Measurements from ENCODE around the gene ASB13. TPM values are rescaled to one million over a fixed set of nuclear protein-coding genes. Genes with fewer than 3 reads are reported as not detected.
"Not testable (repeated sequence)": the region's sequence is repeated elsewhere in the genome, so short reads cannot be mapped to it uniquely, and the experiment has no call there.

ASB13 gene
- total RNA-seq, 2 experiments from 2014 or later = 9.0 to 10.1 TPM

DNA sequence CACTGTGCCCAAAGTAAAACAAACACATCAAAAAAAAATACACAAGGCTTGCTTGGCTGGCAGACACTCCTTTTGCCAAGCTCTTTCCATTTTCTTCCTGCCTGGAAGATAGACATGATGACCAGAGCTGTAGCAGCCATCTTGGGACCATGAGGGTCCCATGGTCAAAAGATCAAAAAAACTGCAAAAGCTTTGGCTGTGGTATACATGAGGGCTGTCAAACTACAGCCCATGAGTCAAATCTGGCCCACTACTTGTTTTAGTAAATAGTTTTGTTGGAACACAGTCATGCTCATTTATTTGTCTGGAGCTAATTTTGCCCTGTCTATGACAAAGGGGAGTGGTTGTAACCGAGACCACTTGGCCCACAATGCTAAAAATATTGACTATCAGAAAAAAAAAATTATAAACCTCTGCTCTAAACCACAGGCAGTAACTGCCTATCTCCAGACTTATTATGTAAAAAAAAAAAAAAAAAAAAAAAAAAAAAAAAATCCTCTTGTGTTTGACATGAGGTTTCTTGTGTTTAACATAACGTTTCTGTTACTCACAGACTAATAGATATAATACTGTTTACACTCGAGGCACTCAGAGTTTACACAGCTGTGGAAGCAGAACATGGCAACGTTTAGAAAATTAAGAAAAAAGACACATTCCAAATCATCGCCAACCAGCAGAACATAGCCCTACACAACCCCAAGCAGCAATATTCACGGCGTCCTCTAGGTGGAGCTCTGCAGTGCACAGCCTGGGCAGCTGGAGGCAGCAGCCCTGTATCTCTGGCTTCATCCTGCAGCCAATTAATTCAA is 36.9 kb downstream of the ASB13 start:
- ChIA-PET POLR2A (interaction anchor here (0.5 to 0.6 kb wide), 3 partner anchors 141 to 773 kb away, joined by 6 to 10 read pairs (median 6); no protein-coding TSS in a partner anchor), CTCF (interaction anchor here (0.6 to 1.8 kb wide), 9 partner anchors 23 to 244 kb away, joined by 3 to 8 read pairs (median 3); no protein-coding TSS in a partner anchor)

DNA sequence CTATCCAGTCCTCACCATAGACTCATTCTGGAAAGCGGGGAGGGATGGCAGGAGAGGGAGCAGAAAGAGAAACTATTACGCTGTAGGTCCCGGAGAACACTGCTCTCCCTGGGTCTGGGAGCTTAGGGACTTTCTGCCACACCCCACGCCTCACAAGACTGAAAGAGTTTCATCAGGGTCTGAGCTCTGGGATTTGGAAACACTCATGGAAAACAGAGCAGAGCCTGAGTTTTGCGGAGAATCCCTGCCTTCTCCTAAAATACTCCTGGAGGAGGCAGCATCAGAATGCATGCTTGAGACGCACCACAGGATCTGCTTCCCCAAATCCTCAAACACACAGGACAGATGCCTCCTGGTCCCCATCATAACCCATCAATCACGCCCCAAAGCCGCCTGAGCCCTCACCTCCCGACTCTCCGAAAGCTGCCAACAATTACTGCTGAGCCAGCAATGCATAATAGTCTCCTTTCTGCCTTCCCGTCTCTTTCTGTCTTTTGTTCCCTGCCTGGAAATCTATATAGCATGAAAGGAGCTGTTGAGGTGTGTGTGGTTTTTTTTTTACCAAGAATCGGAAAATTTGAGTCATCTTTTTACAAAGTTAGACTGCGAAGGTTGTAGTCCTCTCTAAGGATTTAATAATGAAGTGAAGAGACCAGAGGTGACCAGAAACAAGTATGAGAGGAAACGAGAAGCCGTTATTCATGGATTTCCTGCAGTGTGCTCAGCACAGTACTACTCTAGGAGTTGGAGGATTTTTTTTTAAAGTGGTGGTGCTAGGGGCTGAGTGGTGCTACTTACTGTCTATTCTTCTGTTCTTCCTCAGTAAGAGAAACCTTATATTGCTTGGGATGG is 37.7 kb downstream of the ASB13 start:
- ChIA-PET CTCF (interaction anchor here (1.3 to 1.8 kb wide), 4 partner anchors 81 to 194 kb away, joined by 3 to 8 read pairs (median 4); no protein-coding TSS in a partner anchor), POLR2A (interaction anchor here (0.6 kb wide), 1 partner anchor 216 kb away, joined by 6 read pairs; no protein-coding TSS in a partner anchor)

DNA sequence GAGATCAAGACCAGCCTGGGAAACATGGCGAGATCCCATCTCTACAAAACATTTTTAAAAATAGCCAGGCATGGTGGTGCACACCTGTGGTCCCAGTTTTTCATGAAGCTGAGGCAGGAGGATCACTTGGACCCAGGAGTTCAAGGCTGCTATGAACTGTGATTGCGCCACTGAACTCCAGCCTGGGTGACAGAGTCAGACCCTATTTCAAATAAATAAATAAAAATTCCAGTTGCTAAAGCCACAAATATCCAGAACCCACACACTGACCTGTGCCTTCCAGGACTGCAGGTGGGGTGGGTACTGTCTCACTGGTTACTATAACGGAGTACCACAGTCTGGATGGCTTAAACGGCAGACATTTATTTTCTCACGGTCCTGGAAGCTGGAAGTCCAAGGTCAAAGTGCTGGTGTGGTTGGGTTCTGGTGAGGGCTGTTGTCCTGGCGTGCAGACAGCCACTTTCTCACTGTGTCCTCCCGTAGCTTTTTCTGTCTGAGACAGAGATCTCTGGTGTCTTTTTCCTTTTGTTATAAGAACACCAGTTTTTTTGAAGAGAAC is 38.8 kb downstream of the ASB13 start:
- CTCF ChIA-PET = no interaction called here
- POLR2A ChIA-PET = no interaction called here

DNA sequence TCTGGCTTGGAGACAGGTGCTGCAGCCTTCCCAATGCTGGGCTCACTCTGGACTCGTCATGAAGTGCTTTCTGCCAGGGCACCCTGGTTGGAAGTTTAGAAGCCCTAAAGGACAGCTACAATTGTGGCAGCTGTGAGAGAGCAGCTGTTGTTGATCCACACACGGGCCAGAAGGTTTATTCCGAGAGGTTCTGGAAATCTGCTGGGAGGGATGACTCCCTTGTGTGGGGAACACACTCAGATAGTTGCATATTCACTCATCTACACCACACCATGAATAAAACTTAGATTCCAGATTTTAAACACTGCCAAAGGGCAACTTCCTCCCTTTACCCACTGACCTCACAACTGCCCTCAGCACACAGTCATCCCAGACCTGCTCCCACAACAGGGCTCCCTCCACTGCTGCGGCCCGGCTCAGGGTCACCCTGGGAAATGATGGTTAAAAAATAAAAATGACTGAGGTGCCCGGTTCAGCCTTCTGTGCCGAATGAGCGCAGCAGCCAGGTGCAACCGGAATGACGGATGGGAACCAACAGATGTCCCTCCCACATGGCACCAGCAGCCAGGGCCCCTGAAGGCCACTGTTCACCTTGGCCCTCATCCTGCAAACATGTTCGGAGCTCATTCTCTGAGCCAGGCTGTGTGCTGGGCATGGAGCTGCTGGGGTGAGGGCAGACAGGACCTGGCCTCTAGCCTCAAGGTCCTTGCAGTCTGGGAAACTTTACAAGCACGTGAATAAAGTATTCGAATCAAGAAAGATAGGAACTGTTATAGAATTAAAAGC is 40.2 kb downstream of the ASB13 start:
- CTCF ChIA-PET = interaction anchor here (5.9 kb wide), 1 partner anchor 183 kb away, joined by 57 read pairs; no protein-coding TSS in a partner anchor
- POLR2A ChIA-PET = no interaction called here

DNA sequence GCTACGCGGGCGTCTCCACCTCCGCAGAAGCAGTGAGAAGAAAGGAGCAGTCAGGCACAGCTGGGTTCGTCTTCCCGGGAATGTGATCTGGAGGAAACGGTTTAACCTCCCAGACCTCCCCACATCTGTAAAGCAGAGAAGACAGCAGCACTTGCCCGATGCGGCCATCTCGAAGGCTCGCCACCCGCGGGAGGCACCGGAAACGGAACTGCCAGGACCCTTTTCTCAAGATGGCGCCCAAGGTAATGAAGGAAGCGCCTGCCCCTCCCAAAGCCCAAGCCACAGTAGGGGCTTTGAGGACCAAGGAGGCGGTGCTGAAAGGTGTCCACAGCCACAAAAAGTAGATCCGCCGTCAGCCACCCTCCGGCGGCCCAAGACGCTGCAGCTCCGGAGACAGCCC is 41.7 kb downstream of the ASB13 start:
- ChIA-PET CTCF (interaction anchor here (5.9 kb wide), 1 partner anchor 182 kb away, joined by 57 read pairs; no protein-coding TSS in a partner anchor), POLR2A (no interaction called here)

DNA sequence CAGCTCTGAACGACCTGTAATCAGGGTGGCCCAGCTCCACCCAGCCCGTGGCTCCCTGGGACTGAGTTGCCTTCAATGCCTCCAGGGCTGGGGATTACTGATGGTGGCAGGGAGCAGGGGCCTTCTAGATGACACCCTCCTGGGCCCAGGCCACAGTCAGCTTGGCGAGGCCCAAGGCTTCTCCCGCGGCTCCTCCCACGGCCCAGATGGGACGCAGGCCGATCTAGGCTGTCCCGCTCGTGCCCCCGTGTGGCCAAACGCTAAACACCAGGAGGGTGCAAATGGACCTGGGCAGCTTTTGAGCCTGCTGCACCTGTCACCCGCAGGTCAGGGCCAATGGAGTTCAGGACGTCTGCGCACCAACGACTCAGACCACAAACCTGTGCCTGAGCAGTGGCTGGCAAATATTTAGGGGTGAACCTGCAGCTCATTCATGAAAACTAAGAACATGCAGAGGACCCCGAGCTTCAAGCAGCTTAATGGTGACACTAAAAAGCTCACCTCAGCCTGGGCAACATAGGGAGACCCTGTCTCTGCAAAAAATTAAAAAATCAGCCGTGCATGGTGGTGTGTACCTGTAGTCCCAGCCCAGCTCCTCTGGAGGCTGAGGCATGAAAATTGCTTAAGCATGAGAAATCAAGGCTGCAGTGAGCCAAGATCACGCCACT is 43.2 kb downstream of the ASB13 start:
- POLR2A ChIA-PET = interaction anchor here (0.6 kb wide), 1 partner anchor 8 kb away, joined by 10 read pairs; no protein-coding TSS in a partner anchor
- CTCF ChIA-PET = interaction anchor here (0.6 to 5.9 kb wide), 13 partner anchors 8 to 773 kb away, joined by 3 to 57 read pairs (median 3); no protein-coding TSS in a partner anchor

DNA sequence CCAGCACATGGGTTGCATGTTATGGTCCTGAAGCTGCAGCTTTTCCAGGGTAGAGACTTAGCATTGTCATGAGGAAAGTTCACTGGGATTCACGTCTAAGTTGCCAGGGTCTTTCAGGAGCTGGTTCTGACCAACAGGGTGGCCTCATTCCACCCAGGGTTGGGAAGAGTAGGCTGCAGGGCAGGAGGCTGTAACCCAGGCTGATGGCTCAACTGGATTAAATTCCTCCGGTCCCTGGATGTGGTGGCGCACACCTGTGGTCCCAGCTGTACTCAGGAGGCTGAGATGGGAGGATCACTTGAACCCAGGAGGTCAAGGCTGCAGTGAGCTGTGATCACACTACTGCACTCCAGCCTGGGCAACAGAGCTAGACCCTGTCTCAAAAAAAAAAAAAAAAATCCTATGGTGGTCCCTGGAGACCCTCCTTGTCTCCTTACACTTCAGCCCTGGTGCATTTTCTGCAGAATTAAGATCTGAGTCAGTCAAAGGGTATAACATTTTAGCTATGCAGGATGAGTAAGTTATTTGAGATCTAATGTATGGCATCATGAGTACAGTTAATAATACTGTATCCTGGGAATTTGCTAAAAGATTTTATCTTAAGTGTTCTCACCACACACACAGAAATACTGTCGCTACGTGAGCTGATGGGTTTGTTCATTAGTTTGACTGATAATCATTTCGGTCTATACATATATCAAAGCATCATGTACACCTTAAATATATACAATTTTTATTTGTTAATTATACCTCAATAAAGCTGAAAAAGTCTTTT is 44.0 kb downstream of the ASB13 start:
- CTCF ChIA-PET = interaction anchor here (0.6 to 5.9 kb wide), 11 partner anchors 12 to 773 kb away, joined by 3 to 57 read pairs (median 4); no protein-coding TSS in a partner anchor

DNA sequence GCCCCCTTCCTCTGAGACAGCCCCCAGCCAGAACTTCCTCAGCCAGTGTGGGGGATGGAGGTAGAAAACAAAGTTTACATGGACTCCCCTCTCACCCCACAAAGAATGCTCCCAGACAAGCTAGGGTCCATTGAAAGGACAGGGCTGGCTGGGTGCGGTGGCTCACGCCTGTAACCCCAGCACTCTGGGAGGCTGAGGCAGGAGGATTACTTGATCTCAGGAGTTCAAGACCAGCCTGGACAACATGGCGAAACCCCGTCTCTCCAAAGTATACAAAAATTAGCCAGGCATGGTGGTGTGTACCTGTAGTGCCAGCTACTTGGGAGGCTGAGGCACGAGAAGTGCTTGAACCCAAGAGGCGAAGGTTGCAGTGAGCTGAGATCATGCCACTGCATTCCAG is 45.0 kb downstream of the ASB13 start:
- POLR2A ChIA-PET = not testable (repeated sequence)
- CTCF ChIA-PET = interaction anchor here (1.7 to 5.9 kb wide), 2 partner anchors 55 to 179 kb away, joined by 4 to 57 read pairs; no protein-coding TSS in a partner anchor

More for the DNA sequence above, 44.0 kb downstream of the ASB13 start:
- POLR2A ChIA-PET = interaction anchor here (0.6 kb wide), 1 partner anchor 7 kb away, joined by 10 read pairs; no protein-coding TSS in a partner anchor

DNA sequence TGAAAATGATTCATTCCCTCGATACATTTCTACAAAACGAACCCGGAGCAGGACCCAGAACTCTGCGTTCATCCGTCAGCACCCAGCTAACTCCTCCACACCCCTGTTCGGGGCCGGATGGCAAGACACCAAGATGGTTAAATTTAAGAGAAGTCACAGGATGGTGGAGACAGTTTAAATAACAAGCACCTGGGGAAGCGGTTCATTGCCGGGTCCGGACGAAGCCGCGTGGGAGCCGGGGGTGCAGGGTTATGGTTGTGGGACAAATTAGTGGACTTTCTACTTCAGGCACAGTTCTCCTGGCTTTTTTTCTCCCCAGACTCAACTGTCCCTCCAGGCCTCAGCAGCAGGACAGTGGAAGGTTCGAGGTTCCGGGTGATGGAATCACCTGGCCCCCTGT is 45.4 kb downstream of the ASB13 start:
- ChIA-PET CTCF (interaction anchor here (1.4 kb wide), 1 partner anchor 22 kb away, joined by 4 read pairs; no protein-coding TSS in a partner anchor), POLR2A (no interaction called here)

DNA sequence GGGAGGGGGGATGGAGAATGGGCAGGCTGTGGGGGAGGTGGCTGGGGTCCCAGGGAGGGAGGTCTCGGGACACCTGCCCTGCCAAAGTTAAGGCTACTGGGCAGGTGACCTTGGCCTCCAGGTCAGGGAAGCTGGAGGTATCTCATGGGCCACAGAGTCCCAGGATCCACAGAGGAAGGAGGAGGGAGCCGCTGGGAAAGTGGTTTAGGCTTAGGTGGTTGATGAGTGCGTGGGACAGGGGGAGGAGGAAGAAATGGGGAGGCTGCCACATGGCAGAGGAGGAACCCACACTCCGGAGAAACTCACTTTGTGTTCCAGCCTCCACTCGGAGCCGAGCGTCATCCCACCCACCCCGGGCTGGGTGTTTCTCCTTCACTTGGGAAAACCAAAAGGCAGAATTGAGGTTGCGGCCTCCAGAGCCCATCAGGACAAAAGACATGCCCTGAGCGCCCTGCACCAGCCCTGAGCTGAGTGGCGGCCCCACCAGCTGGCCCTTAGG is 46.1 kb downstream of the ASB13 start:
- POLR2A ChIA-PET = no interaction called here
- CTCF ChIA-PET = interaction anchor here (1.4 kb wide), 1 partner anchor 21 kb away, joined by 4 read pairs; no protein-coding TSS in a partner anchor

DNA sequence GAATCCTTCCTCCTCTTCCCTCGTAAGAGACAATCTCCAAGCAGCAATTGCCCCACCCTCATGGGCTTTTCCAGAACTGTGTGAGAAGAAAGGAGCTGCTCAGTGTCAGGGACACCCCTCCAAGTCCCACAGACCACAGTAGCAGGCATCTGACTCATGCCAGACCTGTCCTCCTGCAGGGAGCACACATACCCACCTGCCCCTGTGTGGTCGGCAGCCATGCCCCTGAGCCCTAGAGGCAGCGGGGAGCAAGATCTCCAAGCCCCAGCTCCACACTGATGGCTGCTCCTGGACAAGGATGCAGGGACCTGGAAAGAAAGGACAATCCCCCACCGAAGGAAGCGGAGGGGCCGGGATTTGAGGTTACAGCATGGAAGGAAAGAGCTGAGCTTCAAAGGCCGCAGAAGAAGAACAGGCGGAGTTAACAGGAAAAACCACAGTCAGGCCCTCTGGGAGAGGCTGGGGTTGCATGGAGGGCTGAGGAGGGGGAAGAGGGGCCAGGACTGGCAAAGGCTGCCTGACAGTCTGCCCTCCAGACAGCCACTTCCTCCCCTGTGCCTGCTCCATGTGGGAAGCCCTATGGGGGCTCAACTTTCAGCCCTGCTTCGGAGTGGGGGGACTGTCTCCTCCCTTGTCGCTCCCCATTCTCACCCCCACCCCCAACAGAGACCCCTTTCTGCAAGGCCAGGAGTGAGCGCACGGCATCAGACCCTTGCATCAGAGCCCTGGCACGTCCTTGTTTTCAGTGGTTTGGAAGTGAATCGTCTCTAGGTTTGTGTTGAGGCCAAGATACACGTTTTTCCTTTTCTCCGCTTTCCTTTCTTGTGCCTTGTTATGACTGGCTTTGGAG is 46.8 kb downstream of the ASB13 start:
- ChIA-PET CTCF (interaction anchor here (1.4 kb wide), 1 partner anchor 20 kb away, joined by 4 read pairs; no protein-coding TSS in a partner anchor), POLR2A (no interaction called here)

DNA sequence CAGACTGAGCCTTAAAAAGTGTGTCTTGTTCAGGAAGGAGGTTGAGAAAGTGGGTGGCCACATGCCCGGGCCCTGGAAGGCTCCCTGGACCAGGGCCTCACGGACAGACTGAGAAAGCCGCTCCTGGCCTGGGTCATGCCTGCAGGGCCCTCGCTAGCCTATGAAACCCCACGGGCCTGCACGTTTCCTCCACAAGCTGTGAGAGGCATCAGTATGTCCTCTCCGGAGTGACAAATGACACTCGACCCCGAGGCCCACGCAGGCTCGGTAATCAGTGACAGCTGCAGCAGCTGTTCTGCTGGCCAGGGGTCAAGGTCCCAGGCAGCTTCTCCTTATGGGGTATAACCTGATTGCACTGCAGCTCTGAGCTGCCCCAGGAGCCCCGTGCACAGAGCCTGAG is 47.6 kb downstream of the ASB13 start:
- POLR2A ChIA-PET = no interaction called here
- CTCF ChIA-PET = no interaction called here

DNA sequence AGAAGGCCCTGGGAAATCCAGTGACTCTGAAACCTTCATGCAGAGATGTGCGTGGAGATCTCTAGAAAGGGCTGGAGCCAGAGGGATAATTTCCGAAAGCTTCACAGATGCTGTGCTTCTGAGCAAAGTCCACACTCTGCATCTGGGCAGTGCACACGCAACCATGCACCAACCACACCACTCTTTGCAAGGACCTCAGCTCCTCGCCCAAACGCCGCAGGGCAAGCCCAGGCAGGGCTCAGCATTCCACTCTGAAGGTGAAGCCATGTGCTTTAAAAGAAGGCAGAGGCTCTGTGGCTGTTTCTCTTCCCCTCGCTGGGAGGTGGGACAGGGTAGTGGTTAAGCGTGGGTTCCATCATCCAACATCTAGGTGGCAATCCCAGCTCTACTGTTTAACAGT is 48.4 kb downstream of the ASB13 start:
- POLR2A ChIA-PET = no interaction called here
- CTCF ChIA-PET = interaction anchor here (0.6 kb wide), 1 partner anchor 100 kb away, joined by 3 read pairs; no protein-coding TSS in a partner anchor

DNA sequence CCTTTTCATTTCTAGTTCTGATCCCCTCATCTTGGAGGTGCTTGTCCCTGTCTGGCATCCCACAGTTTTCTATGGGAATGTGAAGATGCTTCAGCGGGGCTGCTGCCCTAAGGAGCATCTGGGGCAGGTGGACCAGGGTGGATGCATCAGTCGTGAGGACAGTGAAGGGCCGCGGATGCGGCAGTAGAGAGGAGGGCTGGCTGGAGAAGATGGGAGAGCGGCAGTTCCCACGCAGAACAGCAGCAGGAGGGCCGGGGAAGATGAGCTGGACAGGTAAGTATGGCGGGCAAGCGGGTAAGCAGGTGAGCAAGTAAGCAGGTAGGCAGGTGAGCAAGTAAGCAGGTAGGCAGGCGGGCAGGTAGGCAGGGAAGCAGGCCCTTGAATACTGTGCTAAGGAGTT is 48.9 kb downstream of the ASB13 start:
- CTCF ChIA-PET = interaction anchor here (0.6 kb wide), 1 partner anchor 100 kb away, joined by 3 read pairs; no protein-coding TSS in a partner anchor

DNA sequence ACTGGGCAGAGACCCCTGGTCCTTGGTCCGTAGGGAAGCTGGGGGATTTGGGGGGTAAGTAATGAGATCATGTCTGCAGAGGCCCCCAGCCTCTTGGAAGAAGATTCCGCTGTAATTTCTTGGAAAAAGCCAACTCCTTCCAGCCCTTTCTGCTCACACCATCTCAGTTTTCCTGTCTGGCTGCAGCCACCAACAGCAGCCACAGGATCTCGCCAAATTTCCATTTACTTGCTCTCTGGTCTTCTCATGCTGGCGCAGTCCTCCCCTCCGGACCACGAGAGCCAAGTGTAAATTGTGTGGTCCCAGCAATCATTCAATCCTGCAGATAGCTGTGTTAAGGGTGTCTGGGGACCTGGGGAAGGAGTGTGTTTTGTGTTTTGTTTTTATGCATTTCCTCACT is 49.6 kb downstream of the ASB13 start:
- ChIA-PET CTCF (no interaction called here), POLR2A (no interaction called here)

More for the DNA sequence above, 48.9 kb downstream of the ASB13 start:
- POLR2A ChIA-PET = no interaction called here

DNA sequence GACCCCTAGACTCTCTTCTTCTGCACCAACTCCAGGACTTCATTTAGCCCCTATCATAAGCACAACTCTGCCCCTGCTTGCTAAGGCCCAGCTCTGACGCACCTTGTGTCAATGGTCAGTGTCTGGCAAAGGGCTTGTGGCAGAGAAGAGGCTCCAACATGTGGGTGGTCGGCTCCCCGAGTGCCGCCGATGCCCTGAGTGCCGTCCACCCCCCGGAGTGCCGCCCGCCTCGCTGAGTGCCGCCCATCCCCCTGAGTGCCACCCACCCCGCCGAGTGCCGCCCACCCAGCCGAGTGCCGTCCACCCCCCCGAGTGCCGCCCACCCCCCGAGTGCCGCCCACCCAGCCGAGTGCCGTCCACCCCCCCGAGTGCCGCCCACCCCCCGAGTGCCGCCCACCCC is 50.3 kb downstream of the ASB13 start:
- CTCF ChIA-PET = interaction anchor here (1.0 kb wide), 1 partner anchor 196 kb away, joined by 3 read pairs; no protein-coding TSS in a partner anchor

More for the DNA sequence above, 50.3 kb downstream of the ASB13 start:
- POLR2A ChIA-PET = no interaction called here
